ENCODE results near the gene NOTCH1. TPM values are rescaled to one million over a fixed set of nuclear protein-coding genes. Genes with fewer than 3 reads are reported as not detected.

The NOTCH1 gene
- total and polyA plus RNA-seq, 12 donors: 7.3 to 27.0 (median 19.9) TPM

- peak in 1 of 8 donors; percentile 7 for ATAC-seq
- no peaks in the 10 kb centered on the region for H3K36me3 ChIP-seq
- peak overlapping the region in 9 of 10 donors; percentile 51 to 91 (median 80) for H3K27ac ChIP-seq
- intact Hi-C loops (cut with DNase I): no loop called here
- DNase-seq: peak in 1 of 2 donors; percentile 50
- no peaks in the 10 kb centered on the region for H3K27me3 ChIP-seq
- peaks cover 36 to 85% (median 71%) of the 10 kb centered on the region in 9 donors for H3K4me1 ChIP-seq
- H3K4me3 ChIP-seq: no peak overlapping the region
- WGBS, 2 donors: 46 to 56% methylated on average over 14 of the region's 14 CpGs
- no peaks in the 10 kb centered on the region for H3K9me3 ChIP-seq
- TF ChIP-seq CTCF (IDR thresholded peaks at IDR 0.05): no peak
Observed at GRCh38 chr9:136571531-136571930, 25.7 kb upstream of the NOTCH1 start.

GRCh38 chr9:136570916-136571315 lies 25.1 kb upstream of the NOTCH1 start:
- H3K4me1 ChIP-seq: peaks cover 37 to 85% (median 72%) of the 10 kb centered on the region in 9 donors
- peak in 1 of 2 donors; percentile 25 for DNase-seq
- peak overlapping the region in 9 of 10 donors; percentile 51 to 91 (median 80) for H3K27ac ChIP-seq
- no peak for TF ChIP-seq CTCF (IDR thresholded peaks at IDR 0.05)
- intact Hi-C loops (cut with DNase I): no loop called here
- H3K9me3 ChIP-seq: no peaks in the 10 kb centered on the region
- H3K36me3 ChIP-seq: no peaks in the 10 kb centered on the region
- no peak overlapping the region for H3K4me3 ChIP-seq
- no peaks in the 10 kb centered on the region for H3K27me3 ChIP-seq
- no peak for ATAC-seq
- WGBS, 2 donors: 66 to 84% methylated on average over 19 of the region's 19 CpGs

GRCh38 chr9:136570191-136570845 lies 24.5 kb upstream of the NOTCH1 start:
- Histone ChIP-seq H3K4me3 (no peak overlapping the region), H3K4me1 (peaks cover 43 to 86% (median 75%) of the 10 kb centered on the region in 9 donors), H3K9me3 (no peaks in the 10 kb centered on the region), H3K27me3 (no peaks in the 10 kb centered on the region), H3K27ac (peak overlapping the region in 7 of 10 donors; percentile 70 to 91 (median 86)), H3K36me3 (no peaks in the 10 kb centered on the region)
- no peak for ATAC-seq
- intact Hi-C loops (cut with DNase I): no loop called here
- 87 to 90% methylated on average over 18 of the region's 18 CpGs for WGBS, 2 donors
- TF ChIP-seq CTCF (IDR thresholded peaks at IDR 0.05): no peak
- DNase-seq: peak in 1 of 2 donors; percentile 10

- no peak for TF ChIP-seq CTCF (IDR thresholded peaks at IDR 0.05)
- H3K9me3 ChIP-seq: no peaks in the 10 kb centered on the region
- H3K4me1 ChIP-seq: peaks cover 49 to 91% (median 82%) of the 10 kb centered on the region in 9 donors
- no peak overlapping the region for H3K4me3 ChIP-seq
- intact Hi-C loops (cut with DNase I): loop anchor here in 1 of 10 donors (10.0 kb wide), 1 partner anchor 55 kb away; no protein-coding TSS in a partner anchor
- no peaks in the 10 kb centered on the region for H3K36me3 ChIP-seq
- DNase-seq (peak in 1 of 2 donors; percentile 2), ATAC-seq (no peak)
- H3K27me3 ChIP-seq: no peaks in the 10 kb centered on the region
- 96 to 97% methylated on average over 10 of the region's 10 CpGs for WGBS, 2 donors
- no peak overlapping the region for H3K27ac ChIP-seq
Observed at GRCh38 chr9:136569526-136570148, 23.8 kb upstream of the NOTCH1 start.

Data from heart right ventricle (tissue), 16 donors.